ENCODE data around the gene ARFGAP2. TPM values are rescaled to one million over a fixed set of nuclear protein-coding genes. Genes with fewer than 3 reads are reported as not detected.
A peak's percentile ranks its signal among the peaks of the same experiment; 100 is the strongest.
"Not testable (repeated sequence)": the region's sequence is repeated elsewhere in the genome, so short reads cannot be mapped to it uniquely, and the experiment has no call there.

ARFGAP2 gene
- total RNA-seq, 3 donors from 2014 or later, result 83.7 to 107 (median 106) TPM

- ATAC-seq, result no peak
Measured at GRCh38 chr11:47207459-47207858, 30.8 kb upstream of the ARFGAP2 start.

DNA sequence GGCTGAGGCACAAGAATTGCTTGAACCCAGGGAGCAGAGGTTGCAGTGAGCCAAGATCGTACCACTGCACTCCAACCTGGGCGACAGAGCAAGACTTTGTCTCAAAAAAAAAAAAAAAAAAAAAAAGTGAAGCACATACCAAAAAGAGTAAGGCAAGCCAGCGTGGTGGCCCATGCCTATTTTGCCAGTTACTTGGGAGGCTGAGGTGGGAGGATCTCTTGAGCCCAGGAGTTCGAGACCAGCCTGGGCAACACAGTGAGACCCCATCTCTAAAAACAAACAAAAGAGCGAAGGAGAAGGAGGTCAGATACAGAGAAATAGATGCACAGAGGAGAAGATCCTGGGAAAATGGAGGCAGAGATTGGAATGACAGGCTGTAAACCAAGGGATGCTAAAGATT, 29.9 kb upstream of the ARFGAP2 start:
- intact Hi-C loops (cut with DNase I, micrococcal nuclease), result not testable (repeated sequence)

More at GRCh38 chr11:47207459-47207858, 30.8 kb upstream of the ARFGAP2 start:
- DNase-seq, result no peak
- Histone ChIP-seq H3K4me3 (no peak overlapping the region), H3K36me3 (ENCODE audit: low read depth) (no peaks in the 10 kb centered on the region), H3K4me1 (ENCODE audit: low read depth) (no peaks in the 10 kb centered on the region), H3K9me3 (no peaks in the 10 kb centered on the region)
- TF ChIP-seq, protein P1, sequence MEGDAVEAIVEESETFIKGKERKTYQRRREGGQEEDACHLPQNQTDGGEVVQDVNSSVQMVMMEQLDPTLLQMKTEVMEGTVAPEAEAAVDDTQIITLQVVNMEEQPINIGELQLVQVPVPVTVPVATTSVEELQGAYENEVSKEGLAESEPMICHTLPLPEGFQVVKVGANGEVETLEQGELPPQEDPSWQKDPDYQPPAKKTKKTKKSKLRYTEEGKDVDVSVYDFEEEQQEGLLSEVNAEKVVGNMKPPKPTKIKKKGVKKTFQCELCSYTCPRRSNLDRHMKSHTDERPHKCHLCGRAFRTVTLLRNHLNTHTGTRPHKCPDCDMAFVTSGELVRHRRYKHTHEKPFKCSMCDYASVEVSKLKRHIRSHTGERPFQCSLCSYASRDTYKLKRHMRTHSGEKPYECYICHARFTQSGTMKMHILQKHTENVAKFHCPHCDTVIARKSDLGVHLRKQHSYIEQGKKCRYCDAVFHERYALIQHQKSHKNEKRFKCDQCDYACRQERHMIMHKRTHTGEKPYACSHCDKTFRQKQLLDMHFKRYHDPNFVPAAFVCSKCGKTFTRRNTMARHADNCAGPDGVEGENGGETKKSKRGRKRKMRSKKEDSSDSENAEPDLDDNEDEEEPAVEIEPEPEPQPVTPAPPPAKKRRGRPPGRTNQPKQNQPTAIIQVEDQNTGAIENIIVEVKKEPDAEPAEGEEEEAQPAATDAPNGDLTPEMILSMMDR (IDR thresholded peaks at IDR 0.05), result no peak
- intact Hi-C loops (cut with DNase I, micrococcal nuclease), result no loop called here

GRCh38 chr11:47204637-47204989, 27.9 kb upstream of the ARFGAP2 start:
- H3K36me3 ChIP-seq (ENCODE audit: low read depth), result no peaks in the 10 kb centered on the region
- intact Hi-C loops (cut with DNase I, micrococcal nuclease), result no loop called here
- H3K4me1 ChIP-seq (ENCODE audit: low read depth), result no peaks in the 10 kb centered on the region
- H3K4me3 ChIP-seq, result no peak overlapping the region
- ATAC-seq (peak; percentile 20), DNase-seq (no peak)
- no peaks in the 10 kb centered on the region for H3K9me3 ChIP-seq
- TF ChIP-seq, protein P1 (IDR thresholded peaks at IDR 0.05), result no peak

More for the DNA sequence above, 29.9 kb upstream of the ARFGAP2 start:
- H3K4me3 ChIP-seq; ATAC-seq; H3K4me1 ChIP-seq (ENCODE audit: low read depth); H3K36me3 ChIP-seq (ENCODE audit: low read depth); H3K9me3 ChIP-seq; DNase-seq: not testable (repeated sequence)

DNA sequence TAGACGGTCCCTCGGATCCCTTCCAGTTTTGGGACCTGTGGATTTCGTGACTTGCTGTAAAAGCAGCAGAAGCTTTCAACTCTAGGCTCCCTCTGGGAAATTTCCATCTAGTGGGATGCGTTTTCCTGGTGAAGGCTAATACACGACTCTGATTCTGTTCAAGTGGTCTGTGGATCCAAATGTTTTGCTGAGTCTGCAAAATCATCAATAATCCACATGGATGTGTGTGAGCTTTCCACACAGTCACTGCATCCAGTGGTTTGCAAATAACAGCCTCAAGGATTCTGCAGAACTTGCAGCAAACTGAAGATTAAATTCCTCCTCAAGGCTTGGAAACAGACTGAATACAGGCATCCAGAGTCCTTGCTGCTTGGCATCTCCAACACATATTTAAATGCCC, 25.9 kb upstream of the ARFGAP2 start:
- intact Hi-C loops (cut with DNase I, micrococcal nuclease), result no loop called here

GRCh38 chr11:47201015-47201414, 24.3 kb upstream of the ARFGAP2 start:
- H3K4me1 ChIP-seq (ENCODE audit: low read depth), result no peaks in the 10 kb centered on the region
- ATAC-seq (no peak), DNase-seq (no peak)
- TF ChIP-seq, protein P1 (IDR thresholded peaks at IDR 0.05), result no peak
- H3K36me3 ChIP-seq (ENCODE audit: low read depth), result no peaks in the 10 kb centered on the region
- intact Hi-C loops (cut with DNase I, micrococcal nuclease), result no loop called here
- H3K4me3 ChIP-seq, result no peak overlapping the region
- no peaks in the 10 kb centered on the region for H3K9me3 ChIP-seq

More for the DNA sequence above, 25.9 kb upstream of the ARFGAP2 start:
- H3K4me1 ChIP-seq (ENCODE audit: low read depth), result no peaks in the 10 kb centered on the region
- ATAC-seq, result no peak
- no peak for DNase-seq
- no peak overlapping the region for H3K4me3 ChIP-seq
- TF ChIP-seq, protein P1 (IDR thresholded peaks at IDR 0.05), result no peak
- H3K36me3 ChIP-seq (ENCODE audit: low read depth), result no peaks in the 10 kb centered on the region
- no peaks in the 10 kb centered on the region for H3K9me3 ChIP-seq

- H3K4me3 ChIP-seq; ATAC-seq; H3K4me1 ChIP-seq (ENCODE audit: low read depth); H3K9me3 ChIP-seq; H3K36me3 ChIP-seq (ENCODE audit: low read depth); DNase-seq; intact Hi-C loops (cut with DNase I, micrococcal nuclease): not testable (repeated sequence)
Measured at GRCh38 chr11:47198161-47198560, 21.5 kb upstream of the ARFGAP2 start.

DNA sequence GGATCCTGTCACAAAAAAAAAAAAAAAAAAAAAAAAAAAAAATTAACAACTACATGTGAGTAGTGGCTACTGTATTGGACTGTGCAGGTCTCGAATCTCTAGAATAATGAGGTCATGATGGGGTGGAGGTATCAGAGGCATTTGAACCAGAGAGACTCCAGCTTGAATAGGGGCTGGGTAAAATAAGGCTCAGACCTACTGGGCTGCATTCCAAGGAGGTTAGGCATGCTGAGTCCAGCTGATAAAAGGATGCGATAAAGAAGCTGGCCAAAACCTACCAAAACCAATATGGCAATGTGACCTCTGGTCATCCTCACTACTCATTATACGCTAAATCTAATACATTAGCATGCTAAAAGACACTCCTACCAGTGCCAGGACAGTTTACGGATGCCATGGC, 15.4 kb upstream of the ARFGAP2 start:
- Histone ChIP-seq H3K36me3 (ENCODE audit: low read depth) (no peaks in the 10 kb centered on the region), H3K4me1 (ENCODE audit: low read depth) (peaks cover 5% of the 10 kb centered on the region), H3K4me3 (no peak overlapping the region), H3K9me3 (no peaks in the 10 kb centered on the region)
- intact Hi-C loops (cut with DNase I, micrococcal nuclease), result no loop called here
- TF ChIP-seq, protein P1 (IDR thresholded peaks at IDR 0.05), result no peak
- DNase-seq, result no peak
- ATAC-seq, result no peak

GRCh38 chr11:47191137-47191536, 14.5 kb upstream of the ARFGAP2 start:
- H3K36me3 ChIP-seq (ENCODE audit: low read depth); ATAC-seq; H3K9me3 ChIP-seq; DNase-seq; H3K4me3 ChIP-seq; intact Hi-C loops (cut with DNase I, micrococcal nuclease): not testable (repeated sequence)
- H3K4me1 ChIP-seq (ENCODE audit: low read depth), result peaks cover 11% of the 10 kb centered on the region

All from mucosa of descending colon (tissue), 3 donors.